ENCODE data around the gene ZDHHC7. TPM values are rescaled to one million over a fixed set of nuclear protein-coding genes. Genes with fewer than 3 reads are reported as not detected.
"Not testable (repeated sequence)": the region's sequence is repeated elsewhere in the genome, so short reads cannot be mapped to it uniquely, and the experiment has no call there.

Gene ZDHHC7
- total RNA-seq, 1 experiment from 2014 or later: 34.4 TPM

GRCh38 chr16:84940670-84941551 lies 70.4 kb downstream of the ZDHHC7 start:
- no peak for DNase-seq (ENCODE audit: low read depth)

GRCh38 chr16:84938616-84939015 lies 72.7 kb downstream of the ZDHHC7 start:
- DNase-seq (ENCODE audit: low read depth): not testable (repeated sequence)

- DNase-seq (ENCODE audit: low read depth): no peak
Measured at GRCh38 chr16:84937196-84938005, 73.9 kb downstream of the ZDHHC7 start.

GRCh38 chr16:84933774-84934631 lies 77.3 kb downstream of the ZDHHC7 start:
- DNase-seq (ENCODE audit: low read depth): no peak

GRCh38 chr16:84932681-84933080 lies 78.7 kb downstream of the ZDHHC7 start:
- DNase-seq (ENCODE audit: low read depth): no peak

GRCh38 chr16:84931506-84931905 lies 79.8 kb downstream of the ZDHHC7 start:
- DNase-seq (ENCODE audit: low read depth): no peak

- DNase-seq (ENCODE audit: low read depth): no peak
Measured at GRCh38 chr16:84931107-84931494, 80.2 kb downstream of the ZDHHC7 start.

- DNase-seq (ENCODE audit: low read depth): no peak
Measured at GRCh38 chr16:84930298-84931106, 80.8 kb downstream of the ZDHHC7 start.

GRCh38 chr16:84929421-84930297 lies 81.7 kb downstream of the ZDHHC7 start:
- no peak for DNase-seq (ENCODE audit: low read depth)

- DNase-seq (ENCODE audit: low read depth): no peak
Measured at GRCh38 chr16:84928679-84929420, 82.5 kb downstream of the ZDHHC7 start.

- no peak for DNase-seq (ENCODE audit: low read depth)
Measured at GRCh38 chr16:84927621-84928591, 83.4 kb downstream of the ZDHHC7 start.

GRCh38 chr16:84926462-84926861 lies 84.9 kb downstream of the ZDHHC7 start:
- DNase-seq (ENCODE audit: low read depth): no peak

- DNase-seq (ENCODE audit: low read depth): no peak
Measured at GRCh38 chr16:84925773-84926372, 85.5 kb downstream of the ZDHHC7 start.

GRCh38 chr16:84925092-84925772 lies 86.1 kb downstream of the ZDHHC7 start:
- DNase-seq (ENCODE audit: low read depth): peak; percentile 45

- no peak for DNase-seq (ENCODE audit: low read depth)
Measured at GRCh38 chr16:84924331-84925091, 86.8 kb downstream of the ZDHHC7 start.
